Cardiac fibroblast (primary cell): ENCODE data around the gene CILP.

Source experiments
- DNase-seq, 2 donors: peaks; one replicate each; pipeline versions ENCODE4 v3.0.0 to v3.0.0-alpha.2; 2010; ENCODE audit warnings: low read depth in 2 of 2
- H3K4me3 ChIP-seq, 2 donors: replicated peaks in 1 of 2; 1 replicate in 1 of 2; 2 replicates in 1 of 2; pipeline ENCODE4 v1.5.1; 2011; ENCODE audit warnings: low read depth in 2 of 2, low read length in 2 of 2, mild to moderate bottlenecking in 2 of 2, moderate library complexity in 1 of 2
- CTCF ChIP-seq: IDR thresholded peaks from one replicate; pipeline ENCODE4 v1.5.1; 2011; ENCODE audit warnings: low read depth, mild to moderate bottlenecking, low read length, inconsistent platforms

The CILP gene

GRCh38 chr15:65206750-65207149 is 4.5 kb downstream of the CILP start:
- DNase-seq = no peak
- TF ChIP-seq CTCF = no peak
- no peak overlapping the region for H3K4me3 ChIP-seq

GRCh38 chr15:65204931-65205660 is 6.2 kb downstream of the CILP start:
- no peak for DNase-seq
- no peak overlapping the region for H3K4me3 ChIP-seq
- TF ChIP-seq CTCF = no peak

GRCh38 chr15:65204236-65204930 is 6.9 kb downstream of the CILP start:
- H3K4me3 ChIP-seq = no peak overlapping the region
- TF ChIP-seq CTCF = no peak
- no peak for DNase-seq

- DNase-seq = no peak
- H3K4me3 ChIP-seq = no peak overlapping the region
- TF ChIP-seq CTCF = no peak
Measured at GRCh38 chr15:65201918-65202317, 9.4 kb downstream of the CILP start.

GRCh38 chr15:65198571-65198970 is 12.7 kb downstream of the CILP start:
- no peak for TF ChIP-seq CTCF
- H3K4me3 ChIP-seq = no peak overlapping the region
- DNase-seq = no peak

GRCh38 chr15:65197337-65197645 is 14.0 kb downstream of the CILP start:
- DNase-seq = no peak
- TF ChIP-seq CTCF = no peak
- no peak overlapping the region for H3K4me3 ChIP-seq
